H7 (cell line): ENCODE results near the gene MAOA. TPM values are rescaled to one million over a fixed set of nuclear protein-coding genes. Genes with fewer than 3 reads are reported as not detected.
A peak's percentile ranks its signal among the peaks of the same experiment; 100 is the strongest.
"Not testable (repeated sequence)": the region's sequence is repeated elsewhere in the genome, so short reads cannot be mapped to it uniquely, and the experiment has no call there.

Experiments
- DNase-seq: peaks from one replicate; pipeline ENCODE4 v3.0.0; 2012
- H3K27me3 ChIP-seq: 2 replicates; pipeline ENCODE4 v1.6.0; 2011; ENCODE audit warnings: mild to moderate bottlenecking, low read length; ENCODE audit not compliant: control insufficient read depth, insufficient read depth
- H3K36me3 ChIP-seq: replicated peaks from 2 replicates; pipeline ENCODE4 v1.5.1; 2011; ENCODE audit warnings: low read length; ENCODE audit not compliant: control insufficient read depth, insufficient read depth
- H3K4me3 ChIP-seq: 2 replicates; pipeline ENCODE4 v1.5.1; 2011; ENCODE audit warnings: low read depth, mild to moderate bottlenecking, control low read depth, low read length, moderate library complexity; ENCODE audit not compliant: insufficient read depth
- total RNA-seq: library from RNA; depleted of rRNA; stranded (reverse); fragments of >200 nt; shearing (Covaris generic); gene quantifications from 2 replicates; pipeline ENCODE4 v1.2.3, GENCODE V29; 2014

The MAOA gene
- total RNA-seq, 1 experiment from 2014 or later, result 20.1 TPM

GRCh38 chrX:43644124-43644701 is 11.9 kb upstream of the MAOA start:
- Histone ChIP-seq H3K4me3 (no peak overlapping the region), H3K27me3 (no peaks in the 10 kb centered on the region), H3K36me3 (no peaks in the 10 kb centered on the region)
- DNase-seq, result no peak

- H3K4me3 ChIP-seq, result no peak overlapping the region
- DNase-seq, result no peak
- no peaks in the 10 kb centered on the region for H3K36me3 ChIP-seq
- no peaks in the 10 kb centered on the region for H3K27me3 ChIP-seq
Observed at GRCh38 chrX:43646800-43647199, 9.3 kb upstream of the MAOA start.

GRCh38 chrX:43654431-43655150 is 1.5 kb upstream of the MAOA start:
- H3K27me3 ChIP-seq, result peaks cover 10% of the 10 kb centered on the region; the same call in 1 of the 2 replicates
- no peaks in the 10 kb centered on the region for H3K36me3 ChIP-seq
- DNase-seq, result peak; percentile 97
- peak overlapping the region; percentile 71 for H3K4me3 ChIP-seq

GRCh38 chrX:43655151-43656004 is 721 bp upstream of the MAOA start:
- DNase-seq, result peak; percentile 44

GRCh38 chrX:43657671-43658070 is 1.6 kb downstream of the MAOA start:
- H3K36me3 ChIP-seq, result no peaks in the 10 kb centered on the region
- peaks cover 10% of the 10 kb centered on the region; the same call in 1 of the 2 replicates for H3K27me3 ChIP-seq
- no peak overlapping the region for H3K4me3 ChIP-seq
- no peak for DNase-seq

More at GRCh38 chrX:43655151-43656004, 721 bp upstream of the MAOA start:
- no peaks in the 10 kb centered on the region for H3K36me3 ChIP-seq
- peak overlapping the region; percentile 71 for H3K4me3 ChIP-seq
- H3K27me3 ChIP-seq, result peaks cover 10% of the 10 kb centered on the region; the same call in 1 of the 2 replicates

- Histone ChIP-seq H3K4me3 (no peak overlapping the region), H3K27me3 (peaks cover under 1% of the 10 kb centered on the region; the same call in 1 of the 2 replicates), H3K36me3 (no peaks in the 10 kb centered on the region)
- no peak for DNase-seq
Observed at GRCh38 chrX:43661521-43662240, 5.6 kb downstream of the MAOA start.

- DNase-seq, result no peak
- no peaks in the 10 kb centered on the region for H3K36me3 ChIP-seq
- no peak overlapping the region for H3K4me3 ChIP-seq
- H3K27me3 ChIP-seq, result no peaks in the 10 kb centered on the region
Observed at GRCh38 chrX:43663173-43663572, 7.1 kb downstream of the MAOA start.

GRCh38 chrX:43664258-43664657 is 8.2 kb downstream of the MAOA start:
- no peaks in the 10 kb centered on the region for H3K27me3 ChIP-seq
- DNase-seq, result no peak
- no peaks in the 10 kb centered on the region for H3K36me3 ChIP-seq
- H3K4me3 ChIP-seq, result no peak overlapping the region

GRCh38 chrX:43664708-43665107 is 8.6 kb downstream of the MAOA start:
- Histone ChIP-seq H3K36me3 (no peaks in the 10 kb centered on the region), H3K4me3 (no peak overlapping the region), H3K27me3 (no peaks in the 10 kb centered on the region)
- no peak for DNase-seq

- no peak for DNase-seq
- Histone ChIP-seq H3K36me3 (no peaks in the 10 kb centered on the region), H3K4me3 (no peak overlapping the region), H3K27me3 (no peaks in the 10 kb centered on the region)
Observed at GRCh38 chrX:43666311-43666912, 10.3 kb downstream of the MAOA start.

GRCh38 chrX:43675965-43676628 is 20.0 kb downstream of the MAOA start:
- not testable (repeated sequence) for DNase-seq, H3K4me3 ChIP-seq, H3K27me3 ChIP-seq, H3K36me3 ChIP-seq

- Histone ChIP-seq H3K27me3 (no peaks in the 10 kb centered on the region), H3K4me3 (no peak overlapping the region), H3K36me3 (no peaks in the 10 kb centered on the region)
- peak; percentile 17 for DNase-seq
Observed at GRCh38 chrX:43676971-43677572, 21.0 kb downstream of the MAOA start.

- Histone ChIP-seq H3K27me3 (no peaks in the 10 kb centered on the region), H3K36me3 (no peaks in the 10 kb centered on the region), H3K4me3 (no peak overlapping the region)
- DNase-seq, result no peak
Observed at GRCh38 chrX:43677993-43678392, 21.9 kb downstream of the MAOA start.
